ENCODE results near the gene NADSYN1. TPM values are rescaled to one million over a fixed set of nuclear protein-coding genes. Genes with fewer than 3 reads are reported as not detected.

Gene NADSYN1
- total RNA-seq, 2 donors from 2014 or later = 133 to 178 TPM

DNA sequence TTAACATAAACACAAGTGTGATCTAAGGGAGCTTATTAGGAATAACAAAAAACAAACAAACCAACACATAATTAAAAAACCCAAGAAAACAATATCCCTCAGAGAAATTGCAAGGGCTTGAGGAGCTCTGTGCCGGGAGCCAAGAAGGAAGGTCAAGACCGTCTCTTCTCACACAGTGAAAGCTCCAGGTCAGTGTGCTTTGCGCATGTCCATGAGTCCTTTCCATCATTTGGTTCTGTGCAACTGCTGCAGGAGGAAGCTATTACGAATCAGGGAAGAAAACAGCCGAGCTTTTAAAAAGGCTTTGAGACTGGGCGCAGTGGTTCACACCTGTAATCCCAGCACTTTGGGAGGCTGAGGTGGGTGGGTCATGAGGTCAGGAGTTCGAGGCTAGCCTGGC, 89.4 kb downstream of the NADSYN1 start:
- no peaks in the 10 kb centered on the region for H3K36me3 ChIP-seq
- intact Hi-C loops (cut with DNase I) = no loop called here
- no peaks in the 10 kb centered on the region for H3K27me3 ChIP-seq
- no peak overlapping the region for H3K9ac ChIP-seq (ENCODE audit: low read depth in 2 of 2, low read length in 2 of 2)
- DNase-seq = no peak
- no peaks in the 10 kb centered on the region for H3K4me1 ChIP-seq
- H3K4me3 ChIP-seq = no peak overlapping the region
- H3K9me3 ChIP-seq = no peaks in the 10 kb centered on the region
- H3K27ac ChIP-seq = no peak overlapping the region
- TF ChIP-seq, protein P1, sequence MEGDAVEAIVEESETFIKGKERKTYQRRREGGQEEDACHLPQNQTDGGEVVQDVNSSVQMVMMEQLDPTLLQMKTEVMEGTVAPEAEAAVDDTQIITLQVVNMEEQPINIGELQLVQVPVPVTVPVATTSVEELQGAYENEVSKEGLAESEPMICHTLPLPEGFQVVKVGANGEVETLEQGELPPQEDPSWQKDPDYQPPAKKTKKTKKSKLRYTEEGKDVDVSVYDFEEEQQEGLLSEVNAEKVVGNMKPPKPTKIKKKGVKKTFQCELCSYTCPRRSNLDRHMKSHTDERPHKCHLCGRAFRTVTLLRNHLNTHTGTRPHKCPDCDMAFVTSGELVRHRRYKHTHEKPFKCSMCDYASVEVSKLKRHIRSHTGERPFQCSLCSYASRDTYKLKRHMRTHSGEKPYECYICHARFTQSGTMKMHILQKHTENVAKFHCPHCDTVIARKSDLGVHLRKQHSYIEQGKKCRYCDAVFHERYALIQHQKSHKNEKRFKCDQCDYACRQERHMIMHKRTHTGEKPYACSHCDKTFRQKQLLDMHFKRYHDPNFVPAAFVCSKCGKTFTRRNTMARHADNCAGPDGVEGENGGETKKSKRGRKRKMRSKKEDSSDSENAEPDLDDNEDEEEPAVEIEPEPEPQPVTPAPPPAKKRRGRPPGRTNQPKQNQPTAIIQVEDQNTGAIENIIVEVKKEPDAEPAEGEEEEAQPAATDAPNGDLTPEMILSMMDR (IDR thresholded peaks at IDR 0.05) = no peak

DNA sequence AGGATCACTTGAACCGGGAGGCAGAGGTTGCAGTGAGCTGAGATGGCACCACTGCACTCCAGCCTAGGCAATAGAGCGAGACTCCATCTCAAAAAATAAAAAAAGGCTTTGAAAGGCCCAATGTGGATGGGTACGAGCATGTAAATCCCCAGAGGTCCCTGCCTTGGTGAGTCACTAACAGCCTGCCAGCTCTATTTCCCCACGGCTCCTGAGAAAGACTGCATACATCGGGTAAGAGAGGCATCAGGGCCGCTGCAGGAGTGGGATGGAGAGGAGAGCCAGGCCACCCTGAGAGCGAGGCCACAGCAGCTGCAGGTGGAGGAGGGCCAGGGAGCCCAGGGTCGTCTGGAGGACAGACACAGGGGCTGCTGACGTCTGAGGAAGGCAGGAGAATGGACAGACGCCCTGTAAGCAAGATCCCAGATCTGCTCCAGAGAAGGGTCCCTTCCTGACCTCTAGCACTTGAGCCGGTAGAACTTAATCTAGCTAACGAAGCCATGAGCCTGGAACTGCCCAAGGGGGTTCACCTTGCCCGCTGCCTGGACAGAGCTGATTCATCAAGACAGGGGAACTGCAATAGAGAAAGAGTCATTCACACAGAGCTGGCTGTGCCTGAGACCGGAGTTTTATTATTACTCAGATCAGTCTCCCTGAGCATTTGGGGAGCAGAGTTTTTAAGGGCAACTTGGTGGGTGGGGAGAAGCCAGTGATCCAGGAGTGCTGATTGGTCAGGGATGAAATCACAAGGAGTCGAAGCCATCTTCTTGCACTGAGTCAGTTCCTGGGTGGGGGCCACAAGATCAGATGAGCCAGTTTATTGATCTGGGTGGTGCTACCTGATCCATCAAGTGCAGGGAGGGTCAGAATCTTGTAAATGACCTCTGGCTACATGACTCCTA, 90.1 kb downstream of the NADSYN1 start:
- Histone ChIP-seq H3K36me3 (no peaks in the 10 kb centered on the region), H3K4me1 (no peaks in the 10 kb centered on the region), H3K27me3 (no peaks in the 10 kb centered on the region), H3K27ac (no peak overlapping the region), H3K9me3 (no peaks in the 10 kb centered on the region), H3K9ac (ENCODE audit: low read depth in 2 of 2, low read length in 2 of 2) (no peak overlapping the region), H3K4me3 (no peak overlapping the region)
- intact Hi-C loops (cut with DNase I) = no loop called here
- TF ChIP-seq, protein P1 (IDR thresholded peaks at IDR 0.05) = no peak
- DNase-seq = no peak

DNA sequence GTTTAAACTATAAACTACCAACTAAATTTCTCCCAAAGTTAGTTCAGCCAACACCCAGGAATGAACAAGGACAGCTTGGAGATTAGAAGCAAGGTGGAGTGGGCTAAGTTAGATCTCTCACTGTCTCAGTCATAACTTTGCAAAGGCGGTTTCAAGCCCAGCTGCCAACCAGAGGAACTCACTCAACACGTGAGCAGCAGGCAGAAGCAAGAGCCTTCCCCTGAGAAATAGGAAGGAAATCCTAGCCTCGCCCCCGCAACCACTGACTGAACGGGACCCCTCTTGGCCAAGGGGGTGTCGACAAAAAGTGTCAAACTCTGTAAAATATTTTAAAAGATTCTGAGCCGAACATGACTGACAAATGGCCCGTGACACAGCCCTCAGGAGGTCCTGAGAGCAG, 90.9 kb downstream of the NADSYN1 start:
- Histone ChIP-seq H3K27me3 (no peaks in the 10 kb centered on the region), H3K9ac (ENCODE audit: low read depth in 2 of 2, low read length in 2 of 2) (no peak overlapping the region), H3K27ac (no peak overlapping the region), H3K4me3 (no peak overlapping the region), H3K36me3 (no peaks in the 10 kb centered on the region), H3K9me3 (no peaks in the 10 kb centered on the region), H3K4me1 (no peaks in the 10 kb centered on the region)
- TF ChIP-seq, protein P1 (IDR thresholded peaks at IDR 0.05) = no peak
- DNase-seq = no peak
- intact Hi-C loops (cut with DNase I) = no loop called here

DNA sequence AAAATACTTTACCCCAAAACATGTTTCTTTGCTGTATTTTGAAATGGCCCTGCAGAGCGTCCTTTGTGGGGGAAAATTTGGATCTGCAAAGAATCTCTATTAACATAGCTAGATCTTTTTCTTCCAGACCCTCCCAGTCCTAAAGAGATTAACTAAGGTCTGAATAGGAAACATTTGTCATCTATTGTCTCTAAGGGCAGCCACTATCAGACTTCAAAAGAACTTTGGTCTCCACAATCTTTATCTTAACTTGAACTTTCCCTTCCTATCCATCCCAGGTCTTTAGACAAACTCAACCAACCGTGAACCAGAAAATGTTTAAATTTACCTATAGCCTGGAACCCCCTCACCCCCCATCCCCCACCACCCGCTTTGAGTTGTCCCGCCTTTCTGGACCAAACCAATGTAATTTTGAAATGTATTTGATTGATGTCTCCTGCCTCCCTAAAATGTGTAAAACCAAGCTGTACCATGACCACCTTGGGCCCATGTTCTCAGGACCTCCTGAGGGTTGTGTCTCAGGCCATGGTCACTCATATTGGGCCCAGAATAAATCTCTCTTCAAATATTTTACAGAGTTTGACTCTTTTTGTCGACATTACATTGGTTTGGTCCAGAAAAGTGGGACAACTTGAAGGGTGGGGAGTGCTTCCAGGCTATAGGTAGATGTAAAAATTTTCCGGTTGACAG, 91.7 kb downstream of the NADSYN1 start:
- no peak overlapping the region for H3K27ac ChIP-seq
- no peaks in the 10 kb centered on the region for H3K4me1 ChIP-seq
- no peaks in the 10 kb centered on the region for H3K36me3 ChIP-seq
- TF ChIP-seq, protein P1 (IDR thresholded peaks at IDR 0.05) = no peak
- H3K4me3 ChIP-seq = no peak overlapping the region
- H3K9ac ChIP-seq (ENCODE audit: low read depth in 2 of 2, low read length in 2 of 2) = no peak overlapping the region
- H3K27me3 ChIP-seq = no peaks in the 10 kb centered on the region
- intact Hi-C loops (cut with DNase I) = no loop called here
- DNase-seq = no peak
- no peaks in the 10 kb centered on the region for H3K9me3 ChIP-seq

DNA sequence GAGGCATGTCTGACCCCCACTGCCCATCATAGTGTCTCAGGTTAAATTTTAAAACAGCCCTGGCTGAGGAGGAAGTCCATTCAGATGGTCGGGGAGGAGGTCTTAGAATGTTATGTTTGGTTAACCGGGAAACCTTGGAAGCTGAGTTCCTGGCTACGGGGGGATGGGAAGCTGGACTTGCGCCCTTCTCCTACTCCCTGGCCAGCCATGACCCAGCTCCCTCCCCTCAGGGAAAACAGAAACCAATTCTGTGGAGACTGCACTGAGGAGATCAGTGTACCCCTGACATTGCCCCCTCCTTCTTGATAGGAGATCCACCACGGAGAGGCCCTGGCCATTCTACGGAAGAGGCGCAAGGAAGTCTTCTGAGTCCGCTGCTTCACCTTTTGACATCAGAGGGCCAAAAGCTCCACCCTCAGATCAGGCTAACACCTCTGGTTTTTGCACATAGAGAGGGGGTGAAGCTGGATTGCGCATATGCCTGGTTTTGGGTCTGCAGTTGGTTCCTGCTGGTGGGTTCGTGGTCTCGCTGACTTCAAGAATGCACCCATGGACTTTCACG, 92.5 kb downstream of the NADSYN1 start:
- H3K4me1 ChIP-seq = no peaks in the 10 kb centered on the region
- no peak overlapping the region for H3K4me3 ChIP-seq
- intact Hi-C loops (cut with DNase I) = no loop called here
- no peaks in the 10 kb centered on the region for H3K27me3 ChIP-seq
- H3K9ac ChIP-seq (ENCODE audit: low read depth in 2 of 2, low read length in 2 of 2) = no peak overlapping the region
- H3K36me3 ChIP-seq = no peaks in the 10 kb centered on the region
- DNase-seq = no peak
- H3K9me3 ChIP-seq = no peaks in the 10 kb centered on the region
- TF ChIP-seq, protein P1 (IDR thresholded peaks at IDR 0.05) = no peak
- no peak overlapping the region for H3K27ac ChIP-seq
